Esophagus squamous epithelium (tissue), 4 donors: ENCODE data around the gene IQCF2. TPM values are rescaled to one million over a fixed set of nuclear protein-coding genes. Genes with fewer than 3 reads are reported as not detected.

Experiments used
- small RNA-seq, 4 donors: library from RNA; depleted of rRNA; stranded (forward); fragments of <200 nt; gene quantifications; one replicate each; pipeline ENCODE3, GENCODE V24; 2016
- total RNA-seq, 4 donors: library from RNA; depleted of rRNA; stranded (reverse); fragments of >200 nt; gene quantifications; one replicate each; pipeline ENCODE4 v1.1.0, GENCODE V29; 2016

IQCF2 gene
- total RNA-seq, 4 donors from 2014 or later: not detected

Small RNAs within 50 kb of the gene (small RNA-seq; reads per million reads assigned to genes)
- gene RN7SL504P: 0 to 0.15 (median 0.07) reads per million in 4 donors

Other genes with a start within 250 kb of the IQCF2 start
- 10 to 100 TPM; 39.9 to 65.0 (median 57.3) TPM for gene TEX264, start 190.4 kb upstream of the IQCF2 start, total RNA-seq
- gene GRM2, start 154.5 kb upstream of the IQCF2 start, total RNA-seq: under 1 TPM in 3 of 4 donors, not detected in 1; 0.04 to 0.57 (median 0.53) TPM
- not detected for gene IQCF6, start 82.4 kb upstream of the IQCF2 start, total RNA-seq
- gene IQCF5, start 14.0 kb downstream of the IQCF2 start, total RNA-seq: not detected
- gene IQCF1, start 41.7 kb downstream of the IQCF2 start, total RNA-seq: not detected
- gene RRP9, start 80.3 kb downstream of the IQCF2 start, total RNA-seq: 10 to 100 TPM; 11.1 to 30.3 (median 21.3) TPM
- gene PARP3, start 80.7 kb downstream of the IQCF2 start, total RNA-seq: 10 to 100 TPM in 2 of 4 donors, 1 to 10 TPM in 2; 7.3 to 33.0 (median 14.2) TPM
- gene GPR62, start 93.8 kb downstream of the IQCF2 start, total RNA-seq: under 1 TPM in 2 of 4 donors, not detected in 2; 0.09 to 0.38 TPM
- 10 to 100 TPM; 13.0 to 47.3 (median 19.5) TPM for gene PCBP4, start 105.8 kb downstream of the IQCF2 start, total RNA-seq
- gene ABHD14B, start 112.4 kb downstream of the IQCF2 start, total RNA-seq: 10 to 100 TPM; 29.6 to 54.4 (median 33.4) TPM
- 10 to 100 TPM in 2 of 4 donors, 1 to 10 TPM in 2; 4.3 to 14.2 (median 9.4) TPM for gene ABHD14A, start 113.4 kb downstream of the IQCF2 start, total RNA-seq
- 10 to 100 TPM; 20.2 to 42.7 (median 33.6) TPM for gene ACY1, start 121.9 kb downstream of the IQCF2 start, total RNA-seq
- 1,000 to 10,000 TPM; 1,191 to 2,826 (median 1,725) TPM for gene RPL29, start 134.3 kb downstream of the IQCF2 start, total RNA-seq
- gene DUSP7, start 195.0 kb downstream of the IQCF2 start, total RNA-seq: 100 to 1,000 TPM in 1 of 4 donors, 10 to 100 TPM in 3; 49.3 to 105 (median 62.1) TPM